Sigmoid colon (tissue), 7 donors: ENCODE results near the gene TMEM138. TPM values are rescaled to one million over a fixed set of nuclear protein-coding genes. Genes with fewer than 3 reads are reported as not detected.

Experiments
- DNase-seq: peaks from one replicate; pipeline ENCODE4 v3.0.0-alpha.2; 2019
- H3K27ac ChIP-seq, 4 donors: fragments of 200-600 bp; sonication (generic); one replicate each; pipeline ENCODE4 v1.5.1; 2016 to 2019; ENCODE audit warnings: mild to moderate bottlenecking in 1 of 4
- H3K27me3 ChIP-seq, 3 donors: fragments of 200-600 bp; sonication (generic); one replicate each; pipeline ENCODE4 v1.5.1; 2019; ENCODE audit warnings: mild to moderate bottlenecking in 1 of 3
- H3K36me3 ChIP-seq, 4 donors: fragments of 200-600 bp; sonication (generic); one replicate each; pipeline ENCODE4 v1.5.1; 2016 to 2019
- H3K4me1 ChIP-seq, 4 donors: fragments of 200-600 bp; sonication (generic); one replicate each; pipeline ENCODE4 v1.5.1; 2017 to 2019
- H3K4me3 ChIP-seq, 4 donors: fragments of 200-600 bp; sonication (generic); one replicate each; pipeline ENCODE4 v1.5.1; 2017 to 2019; ENCODE audit warnings: mild to moderate bottlenecking in 2 of 4, moderate library complexity in 1 of 4
- H3K9me3 ChIP-seq, 4 donors: fragments of 200-600 bp in 3 of 4; sonication (generic) in 3 of 4; one replicate each; pipeline versions ENCODE4 v1.5.1 to v1.6.1; 2013 to 2019
- EP300 ChIP-seq, 4 donors: sonication (generic); formaldehyde crosslinking; IDR thresholded peaks; one replicate each; pipeline ENCODE4 v1.6.1; 2017; ENCODE audit warnings: antibody characterized with exemption in 4 of 4
- POLR2A ChIP-seq, 2 donors: fragments of 450-650 bp; IDR thresholded peaks; one replicate each; pipeline ENCODE4 v1.6.1; 2016; ENCODE audit warnings: antibody characterized with exemption in 2 of 2, mild to moderate bottlenecking in 2 of 2, moderate library complexity in 2 of 2
- POLR2AphosphoS5 ChIP-seq, 4 donors: sonication (generic); formaldehyde crosslinking; IDR thresholded peaks; one replicate each; pipeline ENCODE4 v1.6.1; 2017; ENCODE audit warnings: antibody characterized with exemption in 4 of 4
- WGBS, 2 donors: extraction: QIAGEN DNeasy Blood & Tissue Kit; methylation state at CpG; one replicate each; pipeline ENCODE4 v1.1.7; 2013; 5-methylcytosine and 5-hydroxymethylcytosine counted together
- intact Hi-C: fragments of 100-400 bp; cut with DNase I; formaldehyde crosslinking; loops from one replicate; pipeline ENCODE4 v1.15.1; 2023
- polyA plus RNA-seq, 3 donors: library from polyadenylated mRNA; stranded (reverse); fragments of 200-250 nt; gene quantifications; one replicate each; pipeline ENCODE4 v1.2.3, GENCODE V29; 2013
- total RNA-seq, 4 donors: library from RNA; depleted of rRNA; stranded (reverse); fragments of >200 nt; gene quantifications; one replicate each; pipeline ENCODE4 v1.1.0, GENCODE V29; 2016
- TF ChIP-seq, protein P1 (sequence below), 4 experiments: fragments of 450-650 bp in 3 of 4; fragments of 200-600 bp in 1 of 4; IDR thresholded peaks; one replicate each; pipeline ENCODE4 v1.5.1; 2016 to 2019; ENCODE audit warnings: antibody characterized with exemption in 4 of 4, mild to moderate bottlenecking in 3 of 4, moderate library complexity in 2 of 4
- donor health status: healthy with polysubstance abuse.
- donor health status: Bipolar disorder and iron deficiency.
- donor health status: healthy.

TMEM138 gene
- total RNA-seq (10 to 100 TPM; 13.5 to 33.8 (median 21.0) TPM), polyA plus RNA-seq (10 to 100 TPM; 12.6 to 39.9 (median 19.4) TPM)

DNA sequence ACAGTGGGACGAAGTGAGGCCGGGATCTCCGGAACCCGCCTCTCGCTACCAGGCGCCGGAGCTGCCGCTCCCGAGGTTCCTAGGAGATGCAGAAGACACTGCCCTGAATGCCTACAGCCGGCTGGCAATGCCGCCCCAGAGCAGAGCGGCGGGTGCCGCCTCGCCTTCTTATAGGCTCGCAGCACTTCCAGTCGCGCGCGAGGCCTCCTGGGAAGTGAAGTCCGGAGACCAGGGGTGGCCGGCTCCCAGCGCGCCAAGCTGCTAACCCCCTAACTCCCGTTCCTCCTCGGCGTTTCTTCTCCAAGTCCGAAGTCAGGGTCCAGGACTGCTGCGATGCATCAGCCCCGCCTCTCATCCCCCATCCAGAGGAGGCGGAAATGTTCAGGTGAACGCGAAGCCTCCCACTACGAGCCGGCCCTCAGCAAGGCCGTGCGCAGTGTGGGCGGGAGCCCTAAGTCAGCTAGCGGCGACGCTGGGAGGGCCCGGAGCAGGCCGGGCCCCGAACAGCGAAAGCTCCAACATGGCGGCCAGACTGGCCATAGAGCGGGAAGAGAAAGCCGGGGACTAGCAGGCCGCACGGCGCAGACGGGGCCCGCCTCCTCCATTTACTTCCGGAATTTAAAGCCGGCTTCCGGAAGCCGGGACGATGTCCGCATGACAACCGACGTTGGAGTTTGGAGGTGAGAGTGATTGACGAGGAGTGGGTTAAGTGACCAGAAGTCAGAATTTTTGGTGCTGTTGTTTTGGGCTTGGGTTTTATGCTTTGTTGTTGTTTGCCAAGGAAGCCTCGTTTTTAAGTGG is at the start of gene TMEM138, which contains the start of gene CYB561A3:
TMEM138 (plus strand) TSS at position 634 of the 801 bp plus-strand sequence. CDS start 2,017 bp downstream, outside the sequence.
CYB561A3 (minus strand) TSS at position 142 of the 801 bp plus-strand sequence. CDS start 5,169 bp downstream, outside the sequence.
- Histone ChIP-seq H3K4me3 (peak within 1 kb of the TSS; percentile 56 to 70 (median 64)), H3K27me3 (no peaks in the 10 kb centered on the region), H3K9me3 (no peaks in the 10 kb centered on the region), H3K4me1 (peaks cover 2 to 30% (median 27%) of the 10 kb centered on the region in 4 donors), H3K36me3 (peaks cover 6 to 33% (median 26%) of the 10 kb centered on the region in 4 donors), H3K27ac (peak within 1 kb of the TSS; percentile 90 to 100 (median 96))
- intact Hi-C loops, result loop anchor here (1.0 to 2.0 kb wide), 2 partner anchors 29 to 69 kb away; partner anchors contain the start of genes DDB1, SDHAF2 and TKFC
- peak; percentile 97 for DNase-seq
- TF ChIP-seq POLR2A (IDR thresholded peaks at IDR 0.05) (peak; percentile 47 to 85), EP300 (IDR thresholded peaks at IDR 0.05) (no peak), POLR2AphosphoS5 (IDR thresholded peaks at IDR 0.05) (peak; percentile 90 to 94 (median 92))
- TF ChIP-seq, protein P1, sequence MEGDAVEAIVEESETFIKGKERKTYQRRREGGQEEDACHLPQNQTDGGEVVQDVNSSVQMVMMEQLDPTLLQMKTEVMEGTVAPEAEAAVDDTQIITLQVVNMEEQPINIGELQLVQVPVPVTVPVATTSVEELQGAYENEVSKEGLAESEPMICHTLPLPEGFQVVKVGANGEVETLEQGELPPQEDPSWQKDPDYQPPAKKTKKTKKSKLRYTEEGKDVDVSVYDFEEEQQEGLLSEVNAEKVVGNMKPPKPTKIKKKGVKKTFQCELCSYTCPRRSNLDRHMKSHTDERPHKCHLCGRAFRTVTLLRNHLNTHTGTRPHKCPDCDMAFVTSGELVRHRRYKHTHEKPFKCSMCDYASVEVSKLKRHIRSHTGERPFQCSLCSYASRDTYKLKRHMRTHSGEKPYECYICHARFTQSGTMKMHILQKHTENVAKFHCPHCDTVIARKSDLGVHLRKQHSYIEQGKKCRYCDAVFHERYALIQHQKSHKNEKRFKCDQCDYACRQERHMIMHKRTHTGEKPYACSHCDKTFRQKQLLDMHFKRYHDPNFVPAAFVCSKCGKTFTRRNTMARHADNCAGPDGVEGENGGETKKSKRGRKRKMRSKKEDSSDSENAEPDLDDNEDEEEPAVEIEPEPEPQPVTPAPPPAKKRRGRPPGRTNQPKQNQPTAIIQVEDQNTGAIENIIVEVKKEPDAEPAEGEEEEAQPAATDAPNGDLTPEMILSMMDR (IDR thresholded peaks at IDR 0.05), result no peak
- WGBS, 2 donors, result 0% methylated on average over 63 of the region's 63 CpGs

DNA sequence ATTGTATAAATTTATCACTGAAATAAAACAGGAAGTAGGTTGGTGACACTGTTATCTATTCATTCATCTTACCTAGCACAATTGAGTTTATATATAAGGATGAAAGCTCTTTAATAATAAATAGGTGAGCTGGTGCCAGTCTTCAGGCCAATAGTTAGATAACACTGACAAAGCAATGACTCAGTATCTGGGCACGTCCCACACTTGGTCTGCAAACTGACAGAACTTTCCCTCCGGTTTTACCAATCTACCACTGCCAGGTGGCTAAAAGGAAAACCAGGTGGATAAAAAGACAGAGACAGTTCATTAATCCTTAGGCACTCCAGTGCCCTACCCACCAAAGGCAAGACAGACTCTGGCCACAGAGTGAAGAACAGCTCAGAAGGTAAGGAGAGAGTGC is 46.9 kb upstream of the TMEM138 start:
- Histone ChIP-seq H3K4me3 (no peak overlapping the region), H3K27me3 (no peaks in the 10 kb centered on the region), H3K36me3 (peaks cover 52 to 100% (median 73%) of the 10 kb centered on the region in 4 donors), H3K27ac (no peak overlapping the region), H3K4me1 (no peaks in the 10 kb centered on the region), H3K9me3 (no peaks in the 10 kb centered on the region)
- intact Hi-C loops, result no loop called here
- no peak for TF ChIP-seq EP300 (IDR thresholded peaks at IDR 0.05)
- no peak for TF ChIP-seq POLR2AphosphoS5 (IDR thresholded peaks at IDR 0.05)
- no peak for TF ChIP-seq POLR2A (IDR thresholded peaks at IDR 0.05)
- TF ChIP-seq, protein P1 (IDR thresholded peaks at IDR 0.05), result no peak
- no peak for DNase-seq
- WGBS, 2 donors, result 90 to 96% methylated on average over 2 of the region's 2 CpGs

DNA sequence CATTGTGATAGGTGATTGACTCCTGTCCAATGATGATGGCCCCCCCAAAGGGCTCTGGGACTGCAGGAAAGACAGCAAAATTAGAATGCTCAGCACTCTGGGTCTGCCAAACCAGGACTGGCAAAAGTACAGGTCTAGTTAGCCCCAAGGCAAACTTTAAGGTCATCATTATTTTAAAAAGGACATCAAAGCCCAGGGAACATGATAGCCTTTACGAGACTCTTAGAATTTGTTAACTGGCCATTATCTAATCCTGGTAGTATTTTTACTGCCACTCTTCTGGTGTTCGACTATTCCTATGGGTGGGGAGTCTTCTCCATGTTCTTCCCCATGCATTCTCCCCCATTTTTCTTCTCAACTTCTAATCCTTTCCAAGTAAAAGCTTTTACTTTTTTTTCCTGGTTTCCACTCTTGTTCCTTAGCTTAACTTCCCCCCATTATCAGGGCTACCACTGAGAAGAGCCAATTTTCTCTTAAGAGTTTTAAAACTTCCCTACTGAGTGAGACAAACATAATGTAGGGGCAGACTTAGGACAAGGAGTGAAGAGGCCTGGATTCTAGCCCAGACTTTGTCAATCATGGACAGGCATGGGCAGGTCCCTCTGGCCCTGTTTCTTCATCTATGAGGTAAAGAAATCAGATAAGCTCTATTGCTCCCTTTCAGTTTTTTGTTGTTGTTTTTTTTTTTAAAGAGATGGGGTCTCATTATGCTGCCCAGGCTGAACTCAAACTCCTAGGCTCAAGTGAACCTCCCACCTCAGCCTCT is 36.3 kb upstream of the TMEM138 start:
- H3K27me3 ChIP-seq, result no peaks in the 10 kb centered on the region
- TF ChIP-seq POLR2A (IDR thresholded peaks at IDR 0.05) (no peak), POLR2AphosphoS5 (IDR thresholded peaks at IDR 0.05) (no peak), EP300 (IDR thresholded peaks at IDR 0.05) (no peak)
- TF ChIP-seq, protein P1 (IDR thresholded peaks at IDR 0.05), result no peak
- peaks cover 27 to 89% (median 65%) of the 10 kb centered on the region in 4 donors for H3K36me3 ChIP-seq
- WGBS, 2 donors, result 79 to 85% methylated on average over 2 of the region's 2 CpGs
- intact Hi-C loops, result no loop called here
- no peak for DNase-seq
- no peak overlapping the region for H3K27ac ChIP-seq
- H3K4me1 ChIP-seq, result peaks cover 0 to 9% (median 2%) of the 10 kb centered on the region in 4 donors
- no peaks in the 10 kb centered on the region for H3K9me3 ChIP-seq
- no peak overlapping the region for H3K4me3 ChIP-seq

DNA sequence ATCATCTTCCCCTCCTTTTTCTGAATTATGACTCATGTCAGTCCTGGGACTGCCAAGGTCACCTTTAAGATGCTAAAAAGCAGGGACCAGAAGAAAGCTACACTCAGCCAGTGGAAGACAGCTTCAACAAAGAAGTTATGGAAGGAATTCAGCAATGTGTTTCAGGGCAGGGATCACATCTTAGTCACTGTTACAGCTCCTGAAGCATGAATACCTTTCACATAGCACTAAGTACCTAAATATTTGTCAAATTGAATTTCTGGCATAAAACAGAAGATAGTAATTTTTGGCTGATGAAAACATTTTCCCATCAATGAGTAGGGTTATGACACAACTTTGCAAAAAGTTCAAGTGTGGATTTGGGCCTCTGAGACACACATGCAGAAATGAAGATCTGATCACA is 34.5 kb upstream of the TMEM138 start:
- no peak for TF ChIP-seq EP300 (IDR thresholded peaks at IDR 0.05)
- no peak for TF ChIP-seq POLR2A (IDR thresholded peaks at IDR 0.05)
- no peak for TF ChIP-seq POLR2AphosphoS5 (IDR thresholded peaks at IDR 0.05)
- TF ChIP-seq, protein P1 (IDR thresholded peaks at IDR 0.05), result no peak
- H3K27me3 ChIP-seq, result no peaks in the 10 kb centered on the region
- no peak for DNase-seq
- intact Hi-C loops, result no loop called here
- H3K27ac ChIP-seq, result no peak overlapping the region
- H3K4me1 ChIP-seq, result peaks cover 0 to 23% (median 17%) of the 10 kb centered on the region in 4 donors
- H3K4me3 ChIP-seq, result no peak overlapping the region
- peaks cover 12 to 71% (median 47%) of the 10 kb centered on the region in 4 donors for H3K36me3 ChIP-seq
- no peaks in the 10 kb centered on the region for H3K9me3 ChIP-seq
